ENCODE measurements around the gene MRPL1. TPM values are rescaled to one million over a fixed set of nuclear protein-coding genes. Genes with fewer than 3 reads are reported as not detected.
"Not testable (repeated sequence)": the region's sequence is repeated elsewhere in the genome, so short reads cannot be mapped to it uniquely, and the experiment has no call there.

Gene MRPL1
- total and polyA plus RNA-seq, 2 donors (not counting 1 experiment from before 2014, with no cell fraction given): 25.4 to 35.6 TPM

GRCh38 chr4:77861495-77861894 is 1.1 kb upstream of the MRPL1 start:
- Histone ChIP-seq H3K4me2 (ENCODE audit: extremely low read depth, insufficient read depth, low read length) (peak overlapping the region; percentile 84), H3K79me2 (ENCODE audit: control insufficient read depth, insufficient read depth, low read length) (peaks cover 25% of the 10 kb centered on the region), H2AFZ (ENCODE audit: low read length) (peak overlapping the region; percentile 92), H3K27me3 (ENCODE audit: control insufficient read depth, insufficient read depth, low read length) (no peaks in the 10 kb centered on the region), H3K4me1 (ENCODE audit: control insufficient read depth, extremely low read depth, insufficient read depth, low read length) (peaks cover 5% of the 10 kb centered on the region), H3K4me3 (replicated peaks in 1 of 4; ENCODE audit: control extremely low read depth in 1 of 4, insufficient read depth in 1 of 4, low read depth in 3 of 4, low read length in 4 of 4) (peak overlapping the region; percentile 55 to 93 (median 92)), H4K20me1 (ENCODE audit: control insufficient read depth, extremely low read depth, insufficient read depth, low read length) (no peaks in the 10 kb centered on the region), H3K27ac (ENCODE audit: insufficient read depth, low read length) (peak overlapping the region; percentile 94), H3K9me3 (ENCODE audit: control insufficient read depth, insufficient read depth, low read depth, low read length) (no peaks in the 10 kb centered on the region), H3K9ac (ENCODE audit: insufficient read depth, low read length) (peak overlapping the region; percentile 20), H3K36me3 (ENCODE audit: control insufficient read depth, insufficient read depth, low read length) (no peaks in the 10 kb centered on the region)
- no peak for TF ChIP-seq EZH2 (IDR thresholded peaks at IDR 0.05; ENCODE audit: low read length, missing control alignments)
- TF ChIP-seq, protein P1, sequence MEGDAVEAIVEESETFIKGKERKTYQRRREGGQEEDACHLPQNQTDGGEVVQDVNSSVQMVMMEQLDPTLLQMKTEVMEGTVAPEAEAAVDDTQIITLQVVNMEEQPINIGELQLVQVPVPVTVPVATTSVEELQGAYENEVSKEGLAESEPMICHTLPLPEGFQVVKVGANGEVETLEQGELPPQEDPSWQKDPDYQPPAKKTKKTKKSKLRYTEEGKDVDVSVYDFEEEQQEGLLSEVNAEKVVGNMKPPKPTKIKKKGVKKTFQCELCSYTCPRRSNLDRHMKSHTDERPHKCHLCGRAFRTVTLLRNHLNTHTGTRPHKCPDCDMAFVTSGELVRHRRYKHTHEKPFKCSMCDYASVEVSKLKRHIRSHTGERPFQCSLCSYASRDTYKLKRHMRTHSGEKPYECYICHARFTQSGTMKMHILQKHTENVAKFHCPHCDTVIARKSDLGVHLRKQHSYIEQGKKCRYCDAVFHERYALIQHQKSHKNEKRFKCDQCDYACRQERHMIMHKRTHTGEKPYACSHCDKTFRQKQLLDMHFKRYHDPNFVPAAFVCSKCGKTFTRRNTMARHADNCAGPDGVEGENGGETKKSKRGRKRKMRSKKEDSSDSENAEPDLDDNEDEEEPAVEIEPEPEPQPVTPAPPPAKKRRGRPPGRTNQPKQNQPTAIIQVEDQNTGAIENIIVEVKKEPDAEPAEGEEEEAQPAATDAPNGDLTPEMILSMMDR (conservative IDR thresholded peaks at IDR 0.05 in 1 of 2, IDR thresholded peaks at IDR 0.05 in 1 of 2; ENCODE audit: low read depth in 1 of 2, low read length in 2 of 2): no peak
- DNase-seq (ENCODE audit: low read depth in 2 of 2): peak in 1 of 2 donors; percentile 41

DNA sequence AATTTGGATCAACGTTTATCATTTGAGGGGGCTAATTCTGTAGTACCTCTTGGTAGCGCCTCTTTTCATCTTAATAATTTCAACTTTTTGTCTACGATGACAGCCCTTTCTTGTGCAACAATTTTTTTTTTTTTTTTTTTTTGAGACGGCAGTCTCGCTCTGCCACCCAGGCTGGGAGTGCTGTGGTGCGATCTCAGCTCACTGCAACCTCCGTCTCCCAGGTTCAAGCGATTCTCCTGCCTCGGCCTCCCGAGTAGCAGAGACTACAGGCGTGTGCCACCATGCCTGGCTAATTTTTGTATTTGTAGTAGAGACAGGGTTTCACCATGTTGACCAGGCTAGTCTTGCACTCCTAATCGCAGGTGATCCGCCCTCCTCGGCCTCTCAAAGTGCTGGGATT is 711 bp downstream of the MRPL1 start:
- peaks cover 30% of the 10 kb centered on the region for H3K79me2 ChIP-seq (ENCODE audit: control insufficient read depth, insufficient read depth, low read length)
- H3K27me3 ChIP-seq (ENCODE audit: control insufficient read depth, insufficient read depth, low read length); H3K9me3 ChIP-seq (ENCODE audit: control insufficient read depth, insufficient read depth, low read depth, low read length); H4K20me1 ChIP-seq (ENCODE audit: control insufficient read depth, extremely low read depth, insufficient read depth, low read length); H3K36me3 ChIP-seq (ENCODE audit: control insufficient read depth, insufficient read depth, low read length); DNase-seq (ENCODE audit: low read depth in 2 of 2); H3K4me1 ChIP-seq (ENCODE audit: control insufficient read depth, extremely low read depth, insufficient read depth, low read length): not testable (repeated sequence)
- peak overlapping the region; percentile 94 for H3K27ac ChIP-seq (ENCODE audit: insufficient read depth, low read length)
- peak overlapping the region; percentile 92 to 100 (median 92) for H3K4me3 ChIP-seq (replicated peaks in 1 of 4; ENCODE audit: control extremely low read depth in 1 of 4, insufficient read depth in 1 of 4, low read depth in 3 of 4, low read length in 4 of 4)
- peak overlapping the region; percentile 96 for H2AFZ ChIP-seq (ENCODE audit: low read length)
- peak overlapping the region; percentile 67 for H3K4me2 ChIP-seq (ENCODE audit: extremely low read depth, insufficient read depth, low read length)
- H3K9ac ChIP-seq (ENCODE audit: insufficient read depth, low read length): peak overlapping the region; percentile 70

GRCh38 chr4:77865259-77865658 is 2.6 kb downstream of the MRPL1 start:
- Histone ChIP-seq H3K27me3 (ENCODE audit: control insufficient read depth, insufficient read depth, low read length) (no peaks in the 10 kb centered on the region), H3K27ac (ENCODE audit: insufficient read depth, low read length) (no peak overlapping the region), H3K79me2 (ENCODE audit: control insufficient read depth, insufficient read depth, low read length) (peaks cover 33% of the 10 kb centered on the region), H3K36me3 (ENCODE audit: control insufficient read depth, insufficient read depth, low read length) (no peaks in the 10 kb centered on the region), H4K20me1 (ENCODE audit: control insufficient read depth, extremely low read depth, insufficient read depth, low read length) (no peaks in the 10 kb centered on the region), H2AFZ (ENCODE audit: low read length) (no peak overlapping the region), H3K4me2 (ENCODE audit: extremely low read depth, insufficient read depth, low read length) (no peak overlapping the region), H3K9me3 (ENCODE audit: control insufficient read depth, insufficient read depth, low read depth, low read length) (no peaks in the 10 kb centered on the region), H3K4me3 (replicated peaks in 1 of 4; ENCODE audit: control extremely low read depth in 1 of 4, insufficient read depth in 1 of 4, low read depth in 3 of 4, low read length in 4 of 4) (no peak overlapping the region), H3K9ac (ENCODE audit: insufficient read depth, low read length) (no peak overlapping the region), H3K4me1 (ENCODE audit: control insufficient read depth, extremely low read depth, insufficient read depth, low read length) (peaks cover 5% of the 10 kb centered on the region)
- no peak for DNase-seq (ENCODE audit: low read depth in 2 of 2)
- TF ChIP-seq, protein P1 (conservative IDR thresholded peaks at IDR 0.05 in 1 of 2, IDR thresholded peaks at IDR 0.05 in 1 of 2; ENCODE audit: low read depth in 1 of 2, low read length in 2 of 2): no peak
- no peak for TF ChIP-seq EZH2 (IDR thresholded peaks at IDR 0.05; ENCODE audit: low read length, missing control alignments)

Measured in fibroblast of lung (primary cell).